GM15510 (cell line): ENCODE measurements around the gene PPP1R12A.

Experiments
- POLR2A ChIP-seq: IDR thresholded peaks from 3 replicates; pipeline ENCODE4 v1.6.1; 2011; ENCODE audit warnings: borderline replicate concordance; ENCODE audit not compliant: insufficient read length; ENCODE audit errors: extremely low read depth

Gene PPP1R12A

DNA sequence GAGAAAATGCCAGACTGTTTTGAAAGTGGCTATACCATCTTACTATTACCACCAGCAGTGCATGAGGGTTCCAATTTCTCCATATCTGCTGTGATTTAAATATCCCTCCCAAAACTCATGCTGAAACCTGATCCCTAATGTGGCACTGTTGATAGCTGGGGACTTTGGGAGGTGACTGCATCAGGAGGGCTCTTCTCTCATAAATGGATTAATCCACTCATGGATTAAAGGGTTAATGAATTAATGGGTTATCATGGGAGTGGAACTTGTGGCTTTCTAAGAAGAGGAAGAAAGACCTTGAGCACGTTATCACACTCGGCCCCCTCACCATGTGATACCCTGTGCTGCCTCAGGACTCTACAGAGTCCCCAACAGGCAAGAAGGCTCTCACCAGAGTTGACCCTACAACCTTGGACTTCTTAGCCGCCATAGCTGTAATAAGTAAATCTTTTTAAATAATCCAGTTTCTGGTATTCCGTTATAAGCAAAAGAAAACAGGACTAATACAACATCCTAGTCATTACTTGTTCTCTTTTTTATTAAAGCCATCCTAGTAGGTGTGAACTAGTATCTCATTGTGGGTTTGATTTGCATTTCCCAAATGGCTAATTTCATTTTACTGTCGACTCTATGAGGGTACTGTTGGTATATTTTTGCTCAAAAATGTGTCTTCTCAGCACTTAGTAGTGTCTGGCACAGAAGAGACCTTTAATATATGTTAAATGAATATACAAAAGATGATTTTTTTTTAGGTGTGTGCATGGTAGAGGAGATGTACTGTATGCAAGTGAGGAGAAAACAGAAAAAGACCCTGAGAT, 14.3 kb downstream of the PPP1R12A start:
- TF ChIP-seq POLR2A, result no peak

DNA sequence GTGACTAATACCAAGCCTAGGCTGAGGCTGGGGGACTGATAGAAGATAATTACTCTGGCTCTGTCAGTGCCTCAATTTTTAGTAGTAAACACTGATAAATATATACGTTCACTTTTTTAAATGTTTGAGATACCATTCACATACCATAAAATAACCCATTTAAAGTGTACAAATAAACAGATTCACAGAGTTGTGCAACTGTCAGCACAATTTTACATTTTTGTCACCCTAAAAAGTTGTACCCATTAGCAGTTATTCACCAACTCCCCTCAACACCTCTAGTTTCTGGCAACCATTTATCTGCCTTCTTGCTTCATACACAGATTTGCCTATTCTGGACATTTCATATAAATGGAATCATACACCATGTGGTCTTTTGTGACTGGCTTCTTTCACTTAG, 15.1 kb downstream of the PPP1R12A start:
- TF ChIP-seq POLR2A, result no peak

DNA sequence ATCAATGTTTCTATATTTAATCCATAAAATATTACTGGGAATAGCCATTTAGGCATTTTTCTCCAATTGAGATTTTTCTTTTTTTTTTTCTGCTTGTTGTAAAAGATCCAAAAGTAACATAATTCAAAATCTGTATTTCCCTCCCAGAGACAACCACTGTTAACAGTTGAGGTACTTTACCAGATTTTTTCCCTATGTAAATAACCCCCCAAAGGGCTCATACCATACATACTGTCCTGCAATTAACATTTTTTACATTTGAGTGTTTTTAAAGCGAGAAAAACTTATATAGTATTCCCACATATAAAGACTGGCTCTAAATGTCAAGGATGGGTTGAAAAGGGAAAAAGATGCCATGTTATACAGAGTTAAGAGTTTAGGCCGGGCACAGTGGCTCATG, 18.1 kb downstream of the PPP1R12A start:
- no peak for TF ChIP-seq POLR2A

DNA sequence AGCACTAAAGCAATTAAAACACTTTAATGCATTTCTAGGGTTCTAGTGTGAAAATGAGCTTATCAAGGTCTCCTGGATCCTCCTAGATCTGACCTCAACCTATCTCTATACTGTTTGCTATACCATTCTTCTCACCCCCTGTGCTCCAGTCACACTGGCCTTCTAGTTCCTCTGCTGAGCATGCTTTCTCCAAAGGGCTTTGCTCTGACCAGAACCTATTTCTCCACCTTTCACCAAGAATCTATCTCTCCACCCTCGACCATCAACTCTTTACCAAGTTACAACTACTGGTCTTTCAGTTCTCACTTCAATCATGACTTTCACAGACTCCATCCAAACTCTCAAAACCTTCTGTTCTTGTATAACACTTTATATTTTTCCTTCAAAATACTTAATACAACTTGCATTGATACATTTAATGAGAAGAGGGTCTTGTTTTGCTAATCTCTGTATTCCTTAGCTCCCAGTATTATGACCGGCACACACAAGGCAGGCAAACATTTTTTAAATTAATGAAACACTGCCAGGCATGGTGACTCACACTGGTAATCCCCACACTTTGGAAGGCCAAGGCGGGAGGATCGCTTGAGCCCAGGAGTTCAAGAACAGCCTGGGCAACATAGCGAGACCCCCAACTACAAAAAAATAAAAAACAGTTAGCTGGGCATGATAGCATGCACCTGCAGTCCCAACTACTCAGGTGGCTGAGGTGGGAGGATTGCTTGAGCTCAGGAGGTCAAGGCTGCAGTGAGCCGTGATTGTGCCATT, 22.8 kb downstream of the PPP1R12A start:
- TF ChIP-seq POLR2A, result no peak

DNA sequence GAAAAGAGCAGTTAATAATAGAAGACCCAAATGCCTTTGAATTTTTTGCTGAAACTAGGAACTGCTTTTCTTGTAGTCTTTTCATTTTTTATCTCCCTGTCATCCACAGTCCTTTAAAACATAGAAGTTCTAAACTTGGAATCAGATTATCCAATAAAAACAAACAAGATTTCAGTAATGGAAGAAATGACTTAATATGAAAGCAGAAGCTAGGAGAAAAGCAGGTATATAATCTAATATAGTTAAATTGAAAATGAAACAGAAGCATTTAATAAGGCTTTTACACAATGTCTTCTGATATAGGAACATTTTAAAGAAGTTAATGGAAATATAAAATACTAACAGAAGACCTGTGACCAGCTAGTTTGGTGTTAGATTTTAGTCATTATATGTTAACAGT, 26.5 kb downstream of the PPP1R12A start:
- TF ChIP-seq POLR2A, result no peak

DNA sequence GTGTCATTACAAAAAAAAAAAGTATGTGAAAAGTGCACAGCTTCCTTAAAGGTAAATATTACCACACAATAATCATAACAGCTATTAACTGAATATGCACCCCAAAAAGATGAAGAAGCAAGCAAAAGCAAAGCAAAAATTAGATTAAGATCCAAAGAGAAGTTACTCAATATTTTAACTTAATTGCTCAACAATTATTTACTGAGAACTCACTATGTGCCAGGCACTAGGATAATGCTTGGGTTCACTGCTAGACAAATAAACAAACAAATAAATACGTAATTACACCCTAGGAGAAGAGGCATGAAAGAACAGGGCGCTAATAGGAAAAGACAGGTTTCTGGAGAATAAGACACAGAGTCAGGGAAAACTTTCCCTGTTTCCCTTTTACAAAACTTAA, 33.4 kb downstream of the PPP1R12A start:
- TF ChIP-seq POLR2A, result no peak

DNA sequence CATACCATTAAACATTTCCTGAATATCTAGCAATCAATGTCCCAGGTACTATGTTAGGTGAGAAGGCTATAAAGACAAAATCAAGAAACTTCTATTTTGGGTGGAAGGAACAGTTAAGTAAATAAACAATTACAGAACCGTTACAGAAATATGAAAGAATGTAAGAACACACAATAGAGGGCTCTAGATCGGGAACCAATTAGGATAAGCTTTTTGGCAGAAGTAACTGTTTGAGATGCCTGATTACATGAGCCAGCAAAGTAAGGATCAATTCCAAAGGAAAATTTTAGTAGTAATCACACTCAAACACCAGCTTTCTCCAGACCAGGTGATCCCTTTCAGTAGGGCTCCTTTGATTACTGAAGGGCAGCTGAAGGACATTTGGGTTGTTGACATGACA, 33.9 kb downstream of the PPP1R12A start:
- no peak for TF ChIP-seq POLR2A

DNA sequence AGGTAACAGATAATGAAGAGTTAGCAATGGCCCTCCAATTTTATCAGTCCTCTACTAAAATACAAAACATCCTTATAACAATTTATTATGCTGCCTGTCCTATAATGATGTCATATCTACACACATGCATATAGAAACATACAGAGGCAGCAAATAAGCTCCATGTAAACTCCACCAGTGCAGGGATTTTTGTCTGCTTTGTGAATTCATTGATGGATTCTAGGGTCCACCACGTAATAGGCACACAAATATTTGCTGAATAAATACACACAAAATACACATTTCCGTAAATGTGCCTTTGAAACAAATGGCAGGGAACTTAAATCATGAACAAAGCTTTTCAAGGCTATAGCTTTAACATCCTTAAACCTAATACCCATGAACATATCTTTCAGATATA, 34.7 kb downstream of the PPP1R12A start:
- no peak for TF ChIP-seq POLR2A

DNA sequence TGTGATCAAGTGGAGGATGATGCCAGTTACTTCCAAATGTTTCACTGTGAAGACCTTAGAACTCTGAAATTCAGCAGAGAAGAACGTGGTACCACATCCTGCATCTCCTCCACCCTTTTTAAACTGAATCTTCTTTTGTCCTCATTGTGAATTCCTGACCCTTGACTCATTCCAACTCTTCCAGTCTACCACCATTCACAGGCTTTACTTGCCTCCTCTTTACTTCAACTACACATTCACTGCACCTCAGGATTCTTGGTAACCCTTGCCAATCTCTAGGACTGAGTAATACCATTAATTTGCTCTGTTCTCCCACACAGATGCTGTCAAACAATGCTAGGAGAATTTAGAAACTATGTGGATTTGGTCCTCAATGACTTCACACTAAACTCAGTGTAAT, 37.3 kb downstream of the PPP1R12A start:
- TF ChIP-seq POLR2A, result no peak

DNA sequence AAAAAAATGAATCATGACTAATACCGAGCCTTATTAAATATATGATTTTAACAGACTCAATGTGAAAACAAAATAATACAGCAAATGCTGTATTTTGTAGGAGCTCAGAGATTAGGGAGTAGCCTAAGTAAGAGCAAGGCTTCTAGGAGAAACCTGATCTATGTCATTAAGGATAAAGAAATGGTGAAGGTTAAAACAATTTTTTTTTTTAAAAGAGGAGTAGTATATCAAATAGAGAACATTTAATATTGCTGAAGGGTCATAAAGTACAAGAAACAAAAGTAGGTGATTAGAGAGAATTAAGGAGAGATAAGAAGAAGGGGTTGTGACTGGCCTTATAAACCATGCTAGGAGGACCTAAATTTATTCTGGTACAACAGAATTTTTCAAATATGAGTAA, 39.1 kb downstream of the PPP1R12A start:
- no peak for TF ChIP-seq POLR2A

DNA sequence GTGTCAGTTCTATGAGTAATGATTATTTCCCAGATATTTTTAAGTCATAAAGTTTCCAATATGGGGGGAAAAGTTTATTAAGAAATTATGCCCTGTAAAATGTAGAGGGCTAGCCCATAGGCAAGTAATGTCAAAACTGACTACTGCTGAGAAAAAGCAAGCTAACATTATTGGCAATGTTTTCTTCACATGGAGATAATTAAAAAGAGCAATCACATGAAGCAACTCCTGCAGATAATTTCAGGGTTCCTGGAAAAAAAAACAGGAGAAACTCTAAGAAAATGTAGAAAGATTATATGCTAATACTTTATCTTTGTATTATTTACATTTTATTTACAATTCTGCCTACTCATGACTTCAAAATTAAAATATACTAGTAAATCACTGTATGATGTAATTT, 39.8 kb downstream of the PPP1R12A start:
- TF ChIP-seq POLR2A, result no peak

DNA sequence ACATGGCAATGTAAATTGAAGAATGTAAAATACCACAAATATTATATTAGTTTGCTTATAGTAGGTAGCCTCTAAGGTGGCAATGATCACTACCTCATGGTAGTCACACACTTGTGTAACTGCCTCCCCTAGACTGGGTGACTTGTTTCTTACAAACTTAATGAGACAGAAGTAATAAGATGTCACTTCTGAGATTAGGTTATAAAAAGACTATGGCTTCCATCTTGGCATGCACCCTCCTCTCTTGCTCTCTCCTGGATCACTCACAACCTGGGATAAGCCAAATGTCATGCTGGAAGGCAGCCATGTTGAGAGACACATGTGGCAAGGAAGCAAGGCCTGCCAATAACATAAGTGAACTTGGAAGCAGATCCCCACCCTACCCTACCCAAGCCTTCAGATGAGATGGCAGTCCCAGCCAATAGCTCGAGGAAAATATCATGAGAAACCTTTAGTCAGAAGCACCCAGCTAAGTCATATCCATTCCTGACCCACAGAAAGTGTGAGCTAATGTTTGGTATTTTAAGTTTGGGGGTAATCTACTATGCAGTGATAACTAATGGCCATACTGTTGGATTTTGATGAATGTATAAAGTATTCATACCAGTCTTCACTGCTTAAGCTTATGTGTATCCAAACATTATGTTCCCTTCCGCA, 43.3 kb downstream of the PPP1R12A start:
- TF ChIP-seq POLR2A, result no peak

DNA sequence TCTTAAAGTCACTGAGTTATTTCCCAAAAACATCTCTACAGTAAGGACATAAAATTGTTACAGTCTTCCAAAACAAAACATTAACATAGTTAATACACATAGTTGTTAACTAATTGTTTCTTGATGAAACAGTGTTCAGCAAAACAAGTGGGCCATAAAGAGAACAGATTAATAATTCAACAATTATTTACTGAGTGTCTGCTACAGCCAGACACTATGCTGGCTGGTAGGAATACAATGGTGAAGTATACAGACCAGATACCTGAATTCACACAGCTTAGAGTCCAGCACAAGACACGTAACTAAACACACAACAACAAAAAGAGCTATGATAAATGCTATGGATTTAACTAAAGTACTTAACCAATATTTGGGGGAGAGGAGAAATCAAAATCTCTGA, 47.0 kb downstream of the PPP1R12A start:
- no peak for TF ChIP-seq POLR2A

DNA sequence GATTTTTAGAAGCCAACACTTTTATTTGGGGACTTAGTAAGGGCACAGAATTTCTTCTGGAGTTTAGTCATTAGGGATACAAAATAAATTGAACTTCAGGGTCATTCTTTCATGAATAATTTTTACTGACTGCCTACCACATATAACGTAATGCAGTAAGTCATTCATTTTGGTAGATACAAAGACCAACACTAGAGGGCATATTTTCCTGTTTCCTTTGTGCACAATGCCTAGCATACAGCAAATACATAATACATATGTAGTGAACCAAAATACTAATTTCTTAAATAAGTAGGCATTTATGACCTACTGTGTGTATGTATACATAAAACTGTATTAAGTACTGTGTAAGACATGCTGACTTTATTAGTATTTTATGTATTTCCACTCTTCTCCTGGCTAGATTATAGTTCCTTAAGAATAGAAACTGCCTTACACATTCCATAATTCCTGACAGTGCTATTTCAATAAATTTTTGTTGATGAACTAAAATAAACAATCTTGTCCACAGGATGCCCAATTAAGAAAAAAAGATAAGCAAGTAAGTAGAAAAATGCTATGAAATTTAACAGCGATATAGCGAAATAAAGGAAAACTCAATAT, 47.9 kb downstream of the PPP1R12A start:
- no peak for TF ChIP-seq POLR2A

DNA sequence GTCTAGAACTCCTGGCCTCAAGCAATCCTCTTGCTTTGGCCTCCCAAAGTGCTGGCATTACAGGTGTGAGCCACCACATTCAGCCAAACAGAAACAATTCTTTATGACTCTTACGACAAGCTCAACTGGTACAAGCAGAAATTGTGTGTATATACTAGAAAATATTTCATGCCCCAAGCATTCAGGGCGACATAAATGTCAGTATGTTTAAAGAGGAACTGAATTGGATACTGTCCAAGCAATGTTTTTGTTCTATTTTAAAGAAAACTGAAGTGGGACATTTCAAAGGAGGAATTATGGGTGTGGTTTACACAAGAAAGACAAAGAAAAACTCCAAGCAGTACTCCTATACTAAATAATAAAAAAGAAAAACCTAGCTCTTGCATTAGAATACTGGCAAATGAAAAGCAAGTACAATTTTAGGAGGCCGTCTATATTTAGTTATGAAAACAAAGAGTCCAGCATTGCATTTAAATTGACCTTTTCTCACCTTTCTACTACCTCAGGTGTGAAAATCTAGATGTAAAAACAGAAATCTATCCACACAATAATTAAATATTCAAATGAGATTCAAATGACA, 48.9 kb downstream of the PPP1R12A start:
- TF ChIP-seq POLR2A, result no peak
